GM19468 (cell line): ENCODE results near the gene PCMTD2.

ENCODE experiments used
- ATAC-seq: cut with Tn5 transposase; IDR thresholded peaks from one replicate; pipeline ENCODE4 v1.9.1; 2021; ENCODE audit warnings: mild to moderate bottlenecking, moderate library complexity, moderate number of reproducible peaks; ENCODE audit not compliant: unreplicated experiment; ENCODE audit errors: extremely low read depth

PCMTD2 gene

GRCh38 chr20:64253443-64253842 is 2.1 kb upstream of the PCMTD2 start:
- no peak for ATAC-seq

- ATAC-seq, result no peak
Measured at GRCh38 chr20:64254156-64254555, 1.4 kb upstream of the PCMTD2 start.

- no peak for ATAC-seq
Measured at GRCh38 chr20:64254571-64255360, 782 bp upstream of the PCMTD2 start.

- ATAC-seq, result no peak
Measured at GRCh38 chr20:64256282-64256935, 861 bp downstream of the PCMTD2 start.

GRCh38 chr20:64257107-64257757 is 1.7 kb downstream of the PCMTD2 start:
- ATAC-seq, result no peak

- ATAC-seq, result no peak
Measured at GRCh38 chr20:64258071-64258823, 2.7 kb downstream of the PCMTD2 start.

- no peak for ATAC-seq
Measured at GRCh38 chr20:64260239-64260638, 4.7 kb downstream of the PCMTD2 start.

GRCh38 chr20:64261138-64261537 is 5.6 kb downstream of the PCMTD2 start:
- no peak for ATAC-seq

GRCh38 chr20:64264091-64264490 is 8.5 kb downstream of the PCMTD2 start:
- no peak for ATAC-seq

- ATAC-seq, result no peak
Measured at GRCh38 chr20:64265201-64265600, 9.7 kb downstream of the PCMTD2 start.

GRCh38 chr20:64266988-64267387 is 11.4 kb downstream of the PCMTD2 start:
- no peak for ATAC-seq

GRCh38 chr20:64268174-64268573 is 12.6 kb downstream of the PCMTD2 start:
- ATAC-seq, result no peak

GRCh38 chr20:64269604-64270411 is 14.3 kb downstream of the PCMTD2 start:
- no peak for ATAC-seq

GRCh38 chr20:64271636-64272035 is 16.1 kb downstream of the PCMTD2 start:
- ATAC-seq, result no peak

- no peak for ATAC-seq
Measured at GRCh38 chr20:64273109-64273508, 17.6 kb downstream of the PCMTD2 start.

- no peak for ATAC-seq
Measured at GRCh38 chr20:64276817-64277216, 21.3 kb downstream of the PCMTD2 start.

GRCh38 chr20:64277571-64278316 is 22.2 kb downstream of the PCMTD2 start:
- no peak for ATAC-seq

- ATAC-seq, result no peak
Measured at GRCh38 chr20:64278317-64278681, 22.8 kb downstream of the PCMTD2 start.

- no peak for ATAC-seq
Measured at GRCh38 chr20:64279826-64280459, 24.4 kb downstream of the PCMTD2 start.
